ENCODE results near the gene EXD3. TPM values are rescaled to one million over a fixed set of nuclear protein-coding genes. Genes with fewer than 3 reads are reported as not detected.

Gene EXD3
- total RNA-seq, 1 experiment from 2014 or later, result 15.3 TPM

- Histone ChIP-seq H3T11ph (ENCODE audit: low read length) (no peak overlapping the region), H3K4ac (ENCODE audit: low read depth, low read length) (no peak overlapping the region), H2BK120ac (ENCODE audit: low read depth, low read length, poor library complexity, severe bottlenecking) (no peak overlapping the region), H3K18ac (ENCODE audit: insufficient read length, low read depth, low read length) (no peak overlapping the region), H3K79me1 (ENCODE audit: insufficient read depth, low read depth, low read length, poor library complexity, severe bottlenecking) (no peaks in the 10 kb centered on the region), H3K4me1 (ENCODE audit: insufficient read depth, low read length) (no peaks in the 10 kb centered on the region), H2BK20ac (ENCODE audit: low read depth, low read length, poor library complexity, severe bottlenecking) (no peak overlapping the region), H2BK12ac (ENCODE audit: insufficient read length, low read depth, low read length) (no peak overlapping the region), H2BK5ac (ENCODE audit: insufficient read length, low read length) (no peak overlapping the region), H3K9me3 (ENCODE audit: control insufficient read depth, low read depth, low read length) (no peaks in the 10 kb centered on the region), H3K79me2 (ENCODE audit: insufficient read depth, low read length) (no peaks in the 10 kb centered on the region), H2BK15ac (ENCODE audit: low read depth, low read length) (no peak overlapping the region), H3K56ac (ENCODE audit: insufficient read length, low read depth, low read length) (no peak overlapping the region), H3K4me2 (ENCODE audit: insufficient read depth, insufficient read length, low read length) (no peak overlapping the region), H3K9ac (ENCODE audit: extremely low read depth, insufficient read length, low read length) (no peak overlapping the region), H3K23ac (ENCODE audit: insufficient read length, low read depth, low read length) (no peak overlapping the region), H4K91ac (ENCODE audit: insufficient read length, low read depth, low read length) (no peak overlapping the region), H2AK5ac (ENCODE audit: insufficient read length, low read length) (no peak overlapping the region), H3K27ac (ENCODE audit: insufficient read length, low read depth, low read length) (no peak overlapping the region), H3K23me2 (ENCODE audit: insufficient read length, low read depth, low read length, poor library complexity, severe bottlenecking) (peaks cover 5% of the 10 kb centered on the region), H3K27me3 (ENCODE audit: insufficient read depth, low read length) (no peaks in the 10 kb centered on the region; the same call in 1 of the 2 replicates), H2AFZ (ENCODE audit: low read length) (no peak overlapping the region), H3K14ac (ENCODE audit: insufficient read depth, low read length) (no peak overlapping the region), H4K20me1 (ENCODE audit: control insufficient read depth, insufficient read depth, insufficient read length) (no peaks in the 10 kb centered on the region), H4K5ac (ENCODE audit: insufficient read length, low read depth, low read length) (no peak overlapping the region), H4K8ac (replicated peaks; ENCODE audit: insufficient read length, low read depth, low read length) (no peak overlapping the region)
- WGBS (ENCODE audit: extremely low coverage, insufficient read length, low lambda C conversion rate), result no CpG with 5 or more reads among the region's 23 CpGs
- Mint-ChIP-seq H3K9me3 (no peaks in the 10 kb centered on the region), H3K27me3 (ENCODE audit: low read depth) (peaks cover 30% of the 10 kb centered on the region), H3K4me3 (no peak overlapping the region), H3K27ac (no peak overlapping the region), H3K36me3 (ENCODE audit: insufficient read depth in 1 of 3, low read depth in 3 of 3) (no peaks in the 10 kb centered on the region), H3K4me1 (no peaks in the 10 kb centered on the region)
- TF ChIP-seq, protein P1, sequence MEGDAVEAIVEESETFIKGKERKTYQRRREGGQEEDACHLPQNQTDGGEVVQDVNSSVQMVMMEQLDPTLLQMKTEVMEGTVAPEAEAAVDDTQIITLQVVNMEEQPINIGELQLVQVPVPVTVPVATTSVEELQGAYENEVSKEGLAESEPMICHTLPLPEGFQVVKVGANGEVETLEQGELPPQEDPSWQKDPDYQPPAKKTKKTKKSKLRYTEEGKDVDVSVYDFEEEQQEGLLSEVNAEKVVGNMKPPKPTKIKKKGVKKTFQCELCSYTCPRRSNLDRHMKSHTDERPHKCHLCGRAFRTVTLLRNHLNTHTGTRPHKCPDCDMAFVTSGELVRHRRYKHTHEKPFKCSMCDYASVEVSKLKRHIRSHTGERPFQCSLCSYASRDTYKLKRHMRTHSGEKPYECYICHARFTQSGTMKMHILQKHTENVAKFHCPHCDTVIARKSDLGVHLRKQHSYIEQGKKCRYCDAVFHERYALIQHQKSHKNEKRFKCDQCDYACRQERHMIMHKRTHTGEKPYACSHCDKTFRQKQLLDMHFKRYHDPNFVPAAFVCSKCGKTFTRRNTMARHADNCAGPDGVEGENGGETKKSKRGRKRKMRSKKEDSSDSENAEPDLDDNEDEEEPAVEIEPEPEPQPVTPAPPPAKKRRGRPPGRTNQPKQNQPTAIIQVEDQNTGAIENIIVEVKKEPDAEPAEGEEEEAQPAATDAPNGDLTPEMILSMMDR (conservative IDR thresholded peaks at IDR 0.05), result no peak
- DNase-seq, result no peak
Measured at GRCh38 chr9:137465000-137465719, 42.2 kb upstream of the EXD3 start.
